GM10847 (cell line): ENCODE results near the gene CSNK1G2.

Source experiments
- POLR2A ChIP-seq: IDR thresholded peaks from 2 replicates; pipeline ENCODE4 v1.6.1; 2011; ENCODE audit not compliant: insufficient read length; ENCODE audit errors: extremely low read depth

Gene CSNK1G2

DNA sequence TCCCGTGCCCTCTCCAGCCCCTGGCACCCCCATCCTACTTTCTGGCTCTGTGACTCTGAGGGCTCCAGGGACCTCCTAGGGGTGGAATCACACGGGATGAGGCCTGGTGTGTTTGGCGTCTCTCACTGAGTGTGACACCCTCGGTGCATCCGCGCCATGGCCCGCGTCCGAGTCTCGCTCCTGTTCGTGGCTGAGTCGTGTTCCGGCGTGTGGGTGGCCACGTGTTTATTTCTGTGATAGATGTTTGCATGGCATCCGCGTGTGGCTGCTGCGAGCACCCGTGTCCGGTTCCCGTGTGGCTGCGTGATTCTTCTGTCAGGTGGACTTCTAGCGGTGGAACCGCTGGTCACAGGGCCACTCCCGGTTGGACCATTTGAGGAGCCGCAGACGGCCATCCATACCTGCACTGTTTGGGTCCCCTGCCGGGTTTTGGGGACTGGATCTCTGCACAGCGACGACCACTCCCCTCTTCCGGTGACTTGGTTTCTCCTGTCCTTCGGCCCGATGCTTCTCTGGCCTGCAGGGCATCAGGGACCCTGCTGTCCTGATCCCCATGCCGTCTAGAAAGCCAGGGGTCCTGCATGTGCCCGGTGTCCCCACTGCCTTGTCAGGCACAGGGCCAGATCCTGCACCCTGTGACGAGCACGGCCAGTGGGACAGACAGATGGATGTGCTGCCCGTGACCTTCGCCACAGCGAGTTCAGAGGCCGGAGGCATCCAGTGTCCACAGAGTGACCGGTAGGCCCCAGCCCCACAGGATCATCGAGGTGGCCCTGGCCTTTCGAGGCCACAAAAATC lies 8.5 kb downstream of the CSNK1G2 start:
- TF ChIP-seq POLR2A: no peak

DNA sequence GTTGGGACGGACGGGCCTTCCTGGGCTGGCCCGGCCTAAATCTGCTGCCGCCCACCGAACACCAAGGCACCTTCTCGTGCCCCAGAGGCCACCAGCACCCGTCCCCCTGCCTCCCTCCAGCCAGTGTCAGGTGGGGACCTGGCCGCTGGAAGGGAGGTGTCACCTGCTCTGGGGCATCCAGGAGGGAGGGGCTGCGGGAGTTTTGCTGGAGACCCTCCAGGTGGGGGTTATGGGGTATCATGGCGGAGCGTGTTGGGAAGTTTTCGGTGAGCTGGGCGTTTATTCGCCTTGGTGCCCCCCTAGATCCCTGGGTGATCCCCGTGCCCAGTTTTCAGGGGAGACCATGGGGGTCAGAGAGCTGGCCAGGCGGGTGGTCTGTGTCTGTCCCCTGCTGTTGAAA lies 9.7 kb downstream of the CSNK1G2 start:
- no peak for TF ChIP-seq POLR2A

DNA sequence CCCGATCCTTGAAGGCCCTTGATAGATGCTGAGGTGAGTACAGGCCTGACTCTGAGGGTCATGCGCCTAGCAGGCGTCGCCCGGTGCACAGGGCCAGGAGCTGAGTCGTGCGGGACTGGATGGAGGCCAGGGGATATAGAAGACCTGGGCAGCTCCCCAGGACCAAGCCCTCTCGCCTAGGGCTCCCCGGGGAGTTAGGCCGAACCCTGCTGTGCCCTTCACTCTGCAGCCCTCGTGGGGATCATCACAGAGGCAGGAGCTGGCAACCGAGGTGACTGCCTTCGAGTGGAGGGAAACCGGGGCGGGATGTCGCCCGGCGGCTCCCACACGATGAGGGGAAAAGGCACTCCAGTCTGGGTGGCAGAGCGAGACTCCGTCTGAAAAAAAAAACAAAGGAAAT lies 11.7 kb downstream of the CSNK1G2 start:
- no peak for TF ChIP-seq POLR2A

DNA sequence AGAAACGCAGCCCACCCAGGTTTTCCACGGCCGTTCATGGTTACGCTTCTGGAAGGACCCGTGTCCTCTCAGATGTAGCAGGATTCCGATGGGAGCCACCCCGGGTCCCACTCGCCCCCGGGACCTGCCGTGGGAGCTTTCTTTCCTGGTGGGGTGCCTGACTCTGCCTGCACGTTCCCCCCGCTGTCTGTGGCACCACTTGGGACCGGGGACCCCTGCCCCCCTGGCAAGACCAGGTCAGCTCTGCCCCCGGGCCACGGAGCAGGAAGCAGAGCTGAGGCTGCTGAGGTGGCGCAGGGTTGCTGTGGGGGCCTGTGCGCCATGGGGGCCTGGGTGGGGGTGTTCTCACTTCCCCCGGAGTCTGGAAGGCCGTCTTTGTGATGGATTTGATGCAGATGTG lies 12.1 kb downstream of the CSNK1G2 start:
- no peak for TF ChIP-seq POLR2A

DNA sequence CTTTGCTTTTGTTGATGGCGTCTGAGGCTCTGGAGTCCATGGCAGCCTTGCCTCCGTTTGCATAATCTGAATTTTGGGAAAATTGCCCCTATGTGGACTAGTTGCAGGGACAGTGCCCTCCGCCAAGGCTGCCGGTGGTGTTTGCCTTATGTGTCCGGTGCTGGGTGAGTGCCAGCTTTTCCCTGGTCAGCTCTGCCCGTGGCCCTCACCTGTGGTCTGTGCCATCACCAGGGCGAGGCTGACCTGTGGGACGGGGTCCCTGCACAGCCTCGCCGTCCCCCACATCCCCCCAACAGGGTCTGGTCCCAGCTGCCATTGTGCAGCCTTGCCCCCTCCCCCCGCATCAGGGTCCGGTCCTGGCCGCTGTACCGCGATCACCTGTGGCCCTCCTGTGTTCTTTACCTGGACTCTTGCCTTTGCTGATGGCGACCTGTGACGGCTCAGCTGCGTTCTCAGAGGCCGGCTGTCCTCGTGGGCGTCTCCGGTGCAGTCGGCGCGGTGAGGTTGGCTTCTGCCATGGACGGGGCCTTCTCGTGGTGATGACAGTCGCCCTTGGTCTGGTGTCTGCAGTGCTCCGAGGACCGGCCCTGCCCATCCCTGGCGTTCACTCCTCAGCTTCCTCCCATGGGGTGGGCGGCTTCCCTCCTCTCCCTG lies 12.6 kb downstream of the CSNK1G2 start:
- no peak for TF ChIP-seq POLR2A

DNA sequence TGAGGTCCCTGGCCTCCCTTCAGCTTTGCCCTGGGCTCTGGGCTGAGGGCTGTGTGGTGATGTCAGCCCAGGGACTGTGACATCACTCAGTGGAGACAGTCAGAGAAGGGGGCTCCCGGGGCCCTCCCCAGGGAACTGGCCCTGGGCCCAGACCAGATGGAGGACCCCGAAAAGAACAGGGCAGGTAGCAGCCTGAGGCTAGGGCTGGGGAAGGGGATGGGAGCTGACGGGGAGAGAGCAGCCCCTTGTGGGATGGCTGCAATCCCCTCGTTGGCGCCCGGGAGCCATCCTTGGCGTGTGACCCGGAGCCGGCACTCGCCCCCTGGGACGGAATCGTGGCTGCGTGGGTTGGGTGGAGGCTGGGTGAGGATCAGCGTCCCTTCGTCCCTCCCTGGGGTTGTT lies 13.6 kb downstream of the CSNK1G2 start:
- no peak for TF ChIP-seq POLR2A

DNA sequence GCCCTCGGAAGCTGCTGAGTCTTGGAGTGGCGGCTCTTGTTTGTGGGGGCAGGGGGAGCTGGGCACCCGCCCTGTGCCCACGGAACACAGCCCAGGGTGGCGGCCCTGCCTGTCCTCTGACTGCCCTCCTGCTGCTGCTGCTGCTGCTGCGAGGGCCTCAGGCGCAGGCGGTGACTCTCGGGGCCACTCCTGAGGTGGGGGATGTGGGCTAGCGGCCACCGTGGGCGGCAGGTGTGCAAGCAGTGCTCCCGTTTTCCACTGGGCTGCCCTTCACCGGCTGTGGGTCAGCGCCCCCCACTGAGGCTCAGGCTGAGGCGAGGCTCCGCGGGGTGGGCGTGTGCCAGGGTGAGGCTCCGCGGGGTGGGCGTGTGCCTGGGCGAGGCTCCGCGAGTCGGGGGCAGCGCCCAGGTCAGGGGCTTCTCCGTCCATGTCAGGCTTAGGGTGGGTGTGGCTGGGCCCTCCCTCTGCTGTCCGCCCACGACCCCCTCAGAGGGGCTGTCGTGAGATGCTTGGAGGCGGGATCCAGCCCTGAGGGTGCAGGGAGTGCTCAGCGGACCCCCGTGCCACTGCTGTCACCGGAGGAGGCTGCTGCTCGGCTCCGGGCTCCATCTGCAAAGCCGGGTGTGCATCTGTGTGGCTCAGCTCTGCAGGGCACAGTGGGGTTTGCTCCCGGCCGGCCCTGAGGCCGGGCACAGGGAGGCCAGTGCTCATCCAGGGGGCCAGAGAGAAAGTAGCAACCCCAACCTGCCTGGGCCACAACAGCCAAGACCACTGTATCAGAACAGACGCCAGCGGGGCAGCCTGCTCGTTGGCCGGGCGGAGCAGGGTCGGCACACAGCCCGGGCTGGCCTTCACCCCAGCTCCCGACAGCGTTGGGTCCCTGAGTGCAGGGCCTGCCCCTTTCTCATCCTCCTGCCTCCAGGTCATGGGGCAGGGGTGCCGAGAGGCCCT lies 14.5 kb downstream of the CSNK1G2 start:
- TF ChIP-seq POLR2A: no peak

DNA sequence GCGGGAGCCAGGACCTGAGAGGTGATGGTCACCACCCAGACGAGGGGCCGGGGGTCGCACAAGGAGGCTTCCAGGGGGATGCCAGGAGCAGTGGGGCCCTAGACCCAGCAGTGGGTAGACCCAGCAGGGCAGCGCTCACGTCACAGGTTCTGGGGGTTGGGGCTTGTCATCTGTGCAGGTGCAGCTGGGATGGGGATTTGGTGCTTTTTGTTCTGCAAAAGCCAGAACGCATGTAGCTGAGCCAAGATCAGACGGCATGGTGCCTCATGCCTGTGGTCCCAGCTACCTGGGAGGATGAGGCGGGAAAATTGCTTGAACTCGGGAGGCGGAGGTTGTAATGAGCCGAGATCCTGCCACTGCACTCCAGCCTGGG lies 15.1 kb downstream of the CSNK1G2 start:
- TF ChIP-seq POLR2A: no peak

DNA sequence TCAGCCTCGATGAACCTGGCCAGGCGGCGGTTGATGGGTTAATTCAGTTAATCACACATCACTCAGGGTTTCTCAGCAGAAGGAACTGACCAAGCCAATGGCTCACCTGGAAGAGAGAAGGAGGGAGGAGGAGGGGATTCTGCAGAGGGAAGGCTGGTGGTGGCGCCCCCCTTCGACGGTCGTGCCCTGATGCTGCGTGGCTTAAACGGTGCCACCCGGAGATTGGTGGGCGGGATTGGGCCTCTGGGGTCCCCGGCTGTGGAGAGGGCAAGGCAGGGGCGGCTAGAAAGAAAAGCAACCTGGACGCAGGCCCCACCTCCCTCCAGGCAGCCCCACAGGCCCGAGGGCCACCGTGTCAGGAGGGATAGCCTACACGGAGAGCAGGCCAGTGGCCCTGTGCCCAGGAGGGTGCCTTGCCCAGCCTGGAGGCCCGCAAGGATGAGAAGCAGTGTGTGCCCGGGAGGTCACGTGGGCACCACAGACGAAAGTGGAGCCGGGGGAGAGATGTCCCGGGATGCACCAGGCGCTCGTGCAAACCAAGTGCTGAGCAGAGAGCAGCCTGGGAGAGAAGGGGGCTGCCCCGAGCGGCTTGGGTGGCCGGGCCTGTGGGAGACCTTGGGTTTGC lies 16.0 kb downstream of the CSNK1G2 start:
- no peak for TF ChIP-seq POLR2A

DNA sequence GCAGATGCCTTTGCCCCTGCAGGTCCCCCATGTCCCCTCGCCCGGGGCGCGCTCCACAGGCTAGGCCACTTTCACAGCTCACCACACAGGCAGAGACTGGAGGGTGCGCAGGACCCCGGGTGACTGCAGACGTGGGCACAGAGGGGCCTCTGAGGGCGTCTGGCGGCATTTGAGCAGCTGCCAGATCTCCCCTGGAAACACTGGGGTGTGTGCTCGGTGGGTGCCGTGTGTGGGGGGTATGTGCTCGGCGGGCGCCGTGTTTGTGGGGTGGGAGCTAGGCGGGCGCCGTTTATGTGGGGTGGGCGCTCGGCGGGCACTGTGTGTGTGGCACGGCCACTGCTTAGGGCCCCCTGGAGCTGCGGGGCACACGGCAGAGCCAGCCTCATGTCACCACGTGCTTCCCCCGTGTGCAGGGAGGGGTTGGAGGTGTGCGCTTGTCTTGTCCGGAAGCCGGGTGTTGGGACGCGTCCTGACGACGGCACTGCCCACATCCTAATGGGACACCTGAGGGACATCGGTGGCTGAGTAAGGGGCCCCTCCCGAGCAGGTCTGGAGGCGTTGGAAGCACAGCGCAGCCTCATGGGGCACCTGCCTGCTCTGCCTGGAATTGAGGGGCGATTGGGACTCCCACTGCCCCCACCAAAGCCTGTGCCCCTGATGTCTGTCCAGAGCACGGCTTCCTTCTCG lies 16.7 kb downstream of the CSNK1G2 start:
- no peak for TF ChIP-seq POLR2A

DNA sequence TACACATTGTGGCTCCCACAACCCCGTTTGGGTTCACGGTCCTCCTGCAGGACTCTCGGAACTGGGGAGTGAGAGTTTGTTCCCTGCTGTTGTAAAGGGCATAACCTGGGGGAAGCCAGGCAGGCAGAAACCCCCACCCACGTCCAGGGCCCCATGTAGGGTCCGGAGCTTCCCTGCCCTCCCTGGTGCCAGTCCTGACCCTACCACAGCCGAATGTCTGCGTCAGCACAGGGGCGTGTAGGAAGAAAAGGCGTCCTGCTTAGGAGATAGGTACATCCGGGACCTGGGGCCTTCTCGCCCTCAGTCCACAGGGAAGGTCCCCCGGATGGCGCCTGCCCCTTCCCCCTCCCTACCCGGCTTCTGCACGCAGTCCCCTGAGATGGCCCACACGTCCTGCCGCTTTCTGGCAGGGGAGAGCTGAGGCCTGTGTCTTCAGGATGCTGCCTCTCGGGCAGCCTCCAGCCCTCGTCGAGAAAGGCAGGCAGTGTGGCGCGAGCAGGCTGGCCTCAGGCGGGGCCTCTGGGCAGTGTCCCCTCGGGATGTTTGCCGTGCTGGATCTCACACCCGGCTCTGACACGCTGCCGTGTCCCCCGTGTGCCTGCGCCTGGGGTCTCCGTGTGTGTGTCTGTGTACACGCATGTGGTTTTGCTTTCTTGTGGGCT lies 19.1 kb downstream of the CSNK1G2 start:
- no peak for TF ChIP-seq POLR2A

DNA sequence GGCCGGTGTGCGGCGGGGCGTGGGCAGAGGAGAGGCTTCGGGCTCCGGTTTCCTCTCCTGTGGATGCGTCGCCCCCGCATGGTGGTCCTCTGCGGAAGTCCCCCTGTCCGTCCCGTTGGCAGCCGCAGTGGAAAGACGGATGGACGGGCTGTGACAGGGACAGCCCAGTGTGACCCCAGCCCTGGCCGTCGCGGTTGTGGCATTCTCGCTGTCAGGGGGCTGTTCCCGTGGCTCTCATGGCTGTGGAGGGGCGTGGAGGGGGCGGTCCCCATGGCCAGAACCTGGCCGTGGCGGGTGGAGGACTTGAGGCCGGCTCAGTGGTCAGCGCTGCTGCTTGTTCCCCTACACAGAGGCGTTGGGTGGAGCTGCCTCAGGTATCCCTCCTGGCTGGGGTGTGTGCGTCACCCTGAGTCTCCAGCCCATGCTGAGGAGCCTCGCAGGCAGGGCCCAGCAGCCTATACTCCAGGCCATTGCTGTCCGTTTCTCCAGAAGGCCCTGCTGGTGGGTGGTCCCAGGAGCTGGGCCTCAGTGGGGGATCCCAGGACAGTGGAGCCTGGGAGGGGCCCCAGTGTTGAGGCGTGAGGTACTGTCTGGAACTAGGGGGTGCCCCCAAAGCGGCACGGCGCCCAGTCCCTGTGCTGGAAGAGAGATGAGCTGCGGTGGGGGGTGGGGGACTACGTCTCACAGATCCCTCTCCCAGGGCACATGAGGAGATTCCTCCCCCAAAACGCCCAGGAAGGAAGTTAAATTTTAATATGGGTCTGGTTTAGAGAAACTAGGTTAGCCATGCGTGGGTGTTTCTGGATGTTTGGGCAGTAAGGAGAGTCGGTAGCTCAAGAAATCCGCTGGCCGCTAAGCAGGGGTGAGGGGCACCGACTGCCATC lies 20.3 kb downstream of the CSNK1G2 start:
- no peak for TF ChIP-seq POLR2A

DNA sequence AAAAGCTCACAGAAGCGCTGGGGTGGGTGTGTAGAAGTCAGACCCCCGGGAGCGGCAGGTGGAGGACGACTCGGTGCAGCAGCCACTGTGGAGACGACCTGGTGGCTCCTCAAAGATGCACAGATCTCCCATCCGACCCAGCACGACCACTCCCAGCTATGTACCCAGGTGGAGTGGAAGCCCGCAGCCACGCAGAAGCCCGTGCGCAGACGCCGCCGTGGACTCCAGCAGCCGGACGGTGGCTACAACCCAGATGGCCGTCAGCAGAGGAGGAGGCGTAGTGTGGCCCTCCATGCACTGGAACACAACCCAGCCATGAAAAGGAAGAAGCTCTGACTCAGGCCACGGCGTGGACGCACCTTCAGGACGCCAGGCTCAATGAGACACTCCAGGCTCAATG lies 21.7 kb downstream of the CSNK1G2 start:
- no peak for TF ChIP-seq POLR2A
